Neuronal stem cell (in vitro differentiated cells): ENCODE data around the gene CAMTA2.

Source experiments
- DNase-seq: peaks from one replicate; pipeline ENCODE4 v3.0.0-alpha.2; 2013; ENCODE audit warnings: low spot score
- H2AFZ ChIP-seq: one replicate; pipeline ENCODE4 v1.6.1; 2013; ENCODE audit warnings: mild to moderate bottlenecking, low read length, inconsistent platforms
- H2AK5ac ChIP-seq: 2 replicates; pipeline ENCODE4 v1.6.1; 2013; ENCODE audit warnings: low read depth, mild to moderate bottlenecking, inconsistent platforms, low read length, moderate library complexity, mixed read lengths
- H2BK120ac ChIP-seq: 2 replicates; pipeline ENCODE4 v1.6.1; 2013; ENCODE audit warnings: low read depth, mild to moderate bottlenecking, inconsistent platforms, low read length, moderate library complexity, mixed read lengths
- H2BK12ac ChIP-seq: one replicate; pipeline ENCODE4 v1.6.1; 2013; ENCODE audit warnings: low read length, inconsistent platforms
- H2BK15ac ChIP-seq: 2 replicates; pipeline ENCODE4 v1.6.1; 2013; ENCODE audit warnings: mild to moderate bottlenecking, low read length, inconsistent platforms, mixed read lengths
- H2BK5ac ChIP-seq: one replicate; pipeline ENCODE4 v1.6.1; 2013; ENCODE audit warnings: inconsistent platforms, mild to moderate bottlenecking, low read length, moderate library complexity
- H3K14ac ChIP-seq: one replicate; pipeline ENCODE4 v1.6.1; 2013; ENCODE audit warnings: low read length, inconsistent platforms
- H3K18ac ChIP-seq: 2 replicates; pipeline ENCODE4 v1.6.1; 2013; ENCODE audit warnings: low read length, inconsistent platforms
- H3K23ac ChIP-seq: 2 replicates; pipeline ENCODE4 v1.6.1; 2013; ENCODE audit warnings: low read depth, mild to moderate bottlenecking, mixed read lengths, low read length, inconsistent platforms; ENCODE audit not compliant: poor library complexity
- H3K27ac ChIP-seq: replicated peaks from 3 replicates; pipeline ENCODE4 v1.5.1; 2013; ENCODE audit warnings: low read length, inconsistent platforms
- H3K27me3 ChIP-seq, 3 experiments: 2 replicates each; pipeline ENCODE4 v1.6.1; 2013; ENCODE audit warnings: low read length in 3 of 3, mild to moderate bottlenecking in 2 of 3, inconsistent platforms in 1 of 3, low read depth in 1 of 3, mixed read lengths in 1 of 3, moderate library complexity in 1 of 3; ENCODE audit not compliant: control insufficient read depth in 3 of 3, insufficient read depth in 3 of 3
- H3K36me3 ChIP-seq, 2 donors: replicated peaks in 1 of 2; 2 replicates each; pipeline ENCODE4 v1.6.1; 2013; ENCODE audit warnings: low read length in 2 of 2; ENCODE audit not compliant: control insufficient read depth in 2 of 2, insufficient read depth in 2 of 2
- H3K4ac ChIP-seq: 2 replicates; pipeline ENCODE4 v1.6.1; 2013; ENCODE audit warnings: inconsistent platforms, mild to moderate bottlenecking, low read length, moderate library complexity
- H3K4me1 ChIP-seq, 2 donors: 1 replicate in 1 of 2; 2 replicates in 1 of 2; pipeline ENCODE4 v1.6.1; 2013; ENCODE audit warnings: low read length in 2 of 2, low read depth in 1 of 2; ENCODE audit not compliant: control insufficient read depth in 2 of 2, insufficient read depth in 1 of 2
- H3K4me2 ChIP-seq: one replicate; pipeline ENCODE4 v1.6.1; 2013; ENCODE audit warnings: mild to moderate bottlenecking, low read length, inconsistent platforms; ENCODE audit not compliant: insufficient read depth, poor library complexity, severe bottlenecking
- H3K4me3 ChIP-seq, 2 donors: 2 replicates each; pipeline ENCODE4 v1.5.1; 2013; ENCODE audit warnings: low read length in 2 of 2, mild to moderate bottlenecking in 2 of 2, inconsistent platforms in 1 of 2, moderate library complexity in 1 of 2
- H3K79me1 ChIP-seq: one replicate; pipeline ENCODE4 v1.6.1; 2013; ENCODE audit warnings: low read depth, mild to moderate bottlenecking, inconsistent platforms, low read length, moderate library complexity
- H3K9ac ChIP-seq: one replicate; pipeline ENCODE4 v1.6.1; 2013; ENCODE audit warnings: mild to moderate bottlenecking, low read depth, low read length, inconsistent platforms; ENCODE audit not compliant: poor library complexity
- H3K9me3 ChIP-seq, 2 donors: replicated peaks in 1 of 2; 2 replicates each; pipeline versions ENCODE3 to v1.6.1; 2013; ENCODE audit warnings: low read length in 2 of 2, mild to moderate bottlenecking in 2 of 2, inconsistent platforms in 1 of 2, low read depth in 1 of 2, mixed read lengths in 1 of 2, moderate library complexity in 1 of 2; ENCODE audit not compliant: control insufficient read depth in 2 of 2, insufficient read depth in 1 of 2
- H4K8ac ChIP-seq: one replicate; pipeline ENCODE4 v1.6.1; 2013; ENCODE audit warnings: low read depth, mild to moderate bottlenecking, inconsistent platforms, low read length, moderate library complexity
- H4K91ac ChIP-seq: one replicate; pipeline ENCODE4 v1.6.1; 2013; ENCODE audit warnings: low read length, low read depth, mild to moderate bottlenecking, inconsistent platforms; ENCODE audit not compliant: poor library complexity
- WGBS, 2 donors: extraction: QIAGEN DNeasy Blood & Tissue Kit; methylation state at CpG; one replicate each; pipeline ENCODE4 v1.1.7; 2013; ENCODE audit warnings: missing lambda C conversion rate in 2 of 2, mixed read lengths in 1 of 2; ENCODE audit not compliant: insufficient read length in 2 of 2, insufficient replicate concordance in 1 of 2; ENCODE audit errors: extremely low coverage in 2 of 2; 5-methylcytosine and 5-hydroxymethylcytosine counted together

Gene CAMTA2

GRCh38 chr17:4972322-4972721 is 15.2 kb downstream of the CAMTA2 start:
- Histone ChIP-seq H3K27me3 (no peaks in the 10 kb centered on the region), H2BK5ac (no peak overlapping the region), H3K4me1 (peaks cover 4 to 11% of the 10 kb centered on the region in 2 donors), H3K36me3 (peaks cover 7 to 20% of the 10 kb centered on the region in 2 donors), H3K79me1 (peaks cover 2% of the 10 kb centered on the region), H3K4me3 (no peak overlapping the region), H2AFZ (no peak overlapping the region), H3K9me3 (peaks cover 0 to 1% of the 10 kb centered on the region in 2 donors), H2BK15ac (no peak overlapping the region), H2BK12ac (no peak overlapping the region), H3K9ac (peak overlapping the region; percentile 65), H4K91ac (no peak overlapping the region), H3K14ac (no peak overlapping the region), H2BK120ac (no peak overlapping the region), H3K4me2 (no peak overlapping the region), H3K27ac (no peak overlapping the region), H3K4ac (no peak overlapping the region), H2AK5ac (no peak overlapping the region), H3K18ac (no peak overlapping the region), H4K8ac (no peak overlapping the region), H3K23ac (no peak overlapping the region)
- DNase-seq = no peak
- WGBS, 2 donors = no CpG with 5 or more reads among the region's 12 CpGs

DNA sequence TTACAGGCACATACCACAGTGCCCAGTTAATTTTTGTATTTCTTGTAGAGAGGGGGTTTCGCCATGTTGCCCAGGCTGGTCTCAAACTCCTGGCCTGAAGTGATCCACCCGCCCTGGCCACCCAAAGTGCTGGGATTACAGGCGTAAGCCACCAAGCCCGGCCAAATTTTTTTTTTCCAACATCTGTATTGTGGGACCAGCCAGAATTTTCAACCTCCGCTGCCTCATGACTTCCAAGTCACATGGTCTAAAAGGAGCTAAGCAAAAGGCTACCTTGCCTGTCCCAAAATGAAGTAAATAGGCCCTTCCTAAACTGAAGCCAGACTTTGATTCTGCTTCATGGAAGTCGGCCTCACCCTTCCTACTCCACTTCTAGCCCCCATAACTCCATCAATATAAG is 15.6 kb downstream of the CAMTA2 start:
- H2BK5ac ChIP-seq = no peak overlapping the region
- H3K14ac ChIP-seq = no peak overlapping the region
- H2BK12ac ChIP-seq = no peak overlapping the region
- peaks cover 0 to 1% of the 10 kb centered on the region in 2 donors for H3K9me3 ChIP-seq
- H3K4me2 ChIP-seq = no peak overlapping the region
- H3K79me1 ChIP-seq = peaks cover 2% of the 10 kb centered on the region
- H2AFZ ChIP-seq = no peak overlapping the region
- no peak overlapping the region for H3K4ac ChIP-seq
- peaks cover 7 to 20% of the 10 kb centered on the region in 2 donors for H3K36me3 ChIP-seq
- no peak overlapping the region for H2BK120ac ChIP-seq
- no peak overlapping the region for H3K18ac ChIP-seq
- no peak overlapping the region for H3K4me3 ChIP-seq
- DNase-seq = no peak
- no peak overlapping the region for H4K91ac ChIP-seq
- H2BK15ac ChIP-seq = no peak overlapping the region
- no peak overlapping the region for H4K8ac ChIP-seq
- WGBS, 2 donors = no CpG with 5 or more reads among the region's 6 CpGs
- no peak overlapping the region for H3K27ac ChIP-seq
- H3K27me3 ChIP-seq = no peaks in the 10 kb centered on the region
- H3K9ac ChIP-seq = no peak overlapping the region
- no peak overlapping the region for H3K23ac ChIP-seq
- no peak overlapping the region for H2AK5ac ChIP-seq
- peaks cover 4 to 11% of the 10 kb centered on the region in 2 donors for H3K4me1 ChIP-seq

DNA sequence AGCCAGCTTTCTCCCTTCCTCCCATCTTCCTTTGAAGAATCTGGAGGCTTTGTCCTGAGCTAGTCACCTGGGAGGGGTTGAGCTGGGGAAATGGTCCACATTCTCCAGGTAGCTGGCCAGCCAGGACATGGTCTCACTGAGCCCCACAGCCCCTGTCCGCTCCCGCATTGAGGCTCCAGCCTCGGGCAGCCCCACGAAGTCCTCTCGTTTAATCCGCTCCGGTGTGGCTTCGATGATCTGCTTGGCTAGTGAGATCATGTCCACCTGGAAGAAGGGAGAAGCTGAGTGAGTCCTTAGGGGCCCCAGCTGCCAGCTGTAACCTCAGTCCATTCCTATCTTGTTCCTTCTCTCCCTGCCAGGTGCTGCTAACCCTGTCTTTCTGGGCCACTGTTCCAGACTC is 17.2 kb downstream of the CAMTA2 start:
- H3K4me2 ChIP-seq = no peak overlapping the region
- H3K4ac ChIP-seq = no peak overlapping the region
- no peak overlapping the region for H3K27ac ChIP-seq
- H3K18ac ChIP-seq = no peak overlapping the region
- H3K79me1 ChIP-seq = peaks cover 2% of the 10 kb centered on the region
- H2BK5ac ChIP-seq = no peak overlapping the region
- H3K9me3 ChIP-seq = peaks cover 5 to 6% of the 10 kb centered on the region in 2 donors
- no peak overlapping the region for H3K4me3 ChIP-seq
- no peak overlapping the region for H3K9ac ChIP-seq
- no peak overlapping the region for H2BK120ac ChIP-seq
- no peak overlapping the region for H4K91ac ChIP-seq
- peaks cover 6 to 15% of the 10 kb centered on the region in 2 donors for H3K4me1 ChIP-seq
- no peak overlapping the region for H2AK5ac ChIP-seq
- no peak overlapping the region for H2BK15ac ChIP-seq
- DNase-seq = no peak
- peaks cover 11 to 25% of the 10 kb centered on the region in 2 donors for H3K36me3 ChIP-seq
- H2BK12ac ChIP-seq = no peak overlapping the region
- no peak overlapping the region for H4K8ac ChIP-seq
- no peak overlapping the region for H3K14ac ChIP-seq
- H3K27me3 ChIP-seq = no peaks in the 10 kb centered on the region
- H3K23ac ChIP-seq = no peak overlapping the region
- no CpG with 5 or more reads among the region's 8 CpGs for WGBS, 2 donors
- H2AFZ ChIP-seq = no peak overlapping the region

DNA sequence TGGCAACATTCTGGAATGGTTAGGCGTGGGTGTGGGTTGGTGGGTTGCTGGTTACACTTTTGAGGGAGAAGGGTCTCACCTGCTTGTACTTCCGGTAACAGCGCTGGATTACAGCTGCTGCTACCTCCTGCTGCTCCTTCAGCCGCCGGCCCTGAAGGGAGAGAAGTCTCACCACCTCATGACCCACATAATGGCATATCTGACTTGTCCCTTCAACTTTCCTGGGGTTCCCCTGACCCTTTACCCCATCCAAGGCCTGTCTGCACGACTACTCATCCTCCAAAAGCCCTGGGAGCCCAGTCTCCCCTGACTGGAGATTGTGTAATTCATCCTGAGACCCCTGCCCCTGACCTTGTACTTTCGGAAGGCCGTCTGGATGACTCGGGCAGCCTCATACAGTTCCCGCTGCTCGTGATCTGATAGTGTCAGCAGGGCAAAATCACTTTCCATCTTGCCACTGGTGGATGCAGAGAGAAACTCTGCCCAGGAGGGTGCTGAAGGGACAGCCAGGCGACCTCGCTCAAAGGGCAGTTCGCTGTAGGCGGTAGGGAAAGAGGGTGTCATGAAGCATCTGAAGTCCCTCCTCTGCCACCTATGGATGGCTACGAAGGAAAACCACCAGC is 17.8 kb downstream of the CAMTA2 start:
- Histone ChIP-seq H3K4me3 (peak overlapping the region; percentile 10 to 67), H3K9me3 (peaks cover 5 to 9% of the 10 kb centered on the region in 2 donors), H2AK5ac (no peak overlapping the region), H3K36me3 (peaks cover 11 to 28% of the 10 kb centered on the region in 2 donors), H4K91ac (no peak overlapping the region), H3K4me1 (peaks cover 6 to 15% of the 10 kb centered on the region in 2 donors), H3K18ac (no peak overlapping the region), H3K23ac (no peak overlapping the region), H3K4ac (no peak overlapping the region), H2AFZ (no peak overlapping the region), H3K27ac (no peak overlapping the region), H3K14ac (no peak overlapping the region), H3K4me2 (no peak overlapping the region), H3K9ac (no peak overlapping the region), H2BK5ac (no peak overlapping the region), H3K79me1 (peaks cover 2% of the 10 kb centered on the region), H2BK15ac (no peak overlapping the region), H2BK12ac (no peak overlapping the region), H4K8ac (no peak overlapping the region), H3K27me3 (no peaks in the 10 kb centered on the region), H2BK120ac (no peak overlapping the region)
- no peak for DNase-seq
- no CpG with 5 or more reads among the region's 16 CpGs for WGBS, 2 donors
